ENCODE results near the gene PODN.

The PODN gene

GRCh38 chr1:53057127-53057526, 4.9 kb upstream of the PODN start:
- no peak for DNase-seq

GRCh38 chr1:53060579-53060978, 1.4 kb upstream of the PODN start:
- DNase-seq = no peak

GRCh38 chr1:53061123-53061858, 722 bp upstream of the PODN start:
- DNase-seq = no peak

GRCh38 chr1:53062708-53063591, 937 bp downstream of the PODN start:
- DNase-seq = no peak

GRCh38 chr1:53063744-53064515, 1.9 kb downstream of the PODN start:
- DNase-seq = no peak

- DNase-seq = no peak
Observed at GRCh38 chr1:53065391-53065790, 3.4 kb downstream of the PODN start.

GRCh38 chr1:53066488-53066887, 4.5 kb downstream of the PODN start:
- no peak for DNase-seq

- DNase-seq = no peak
Observed at GRCh38 chr1:53066891-53067738, 5.1 kb downstream of the PODN start.

GRCh38 chr1:53067886-53068285, 5.9 kb downstream of the PODN start:
- DNase-seq = no peak

GRCh38 chr1:53068314-53069099, 6.5 kb downstream of the PODN start:
- no peak for DNase-seq

- no peak for DNase-seq
Observed at GRCh38 chr1:53069265-53069662, 7.3 kb downstream of the PODN start.

GRCh38 chr1:53069663-53070327, 7.8 kb downstream of the PODN start:
- no peak for DNase-seq

GRCh38 chr1:53070621-53071020, 8.6 kb downstream of the PODN start:
- no peak for DNase-seq

GRCh38 chr1:53071167-53071865, 9.3 kb downstream of the PODN start:
- no peak for DNase-seq

- DNase-seq = no peak
Observed at GRCh38 chr1:53071915-53072314, 9.9 kb downstream of the PODN start.

- no peak for DNase-seq
Observed at GRCh38 chr1:53073287-53073686, 11.3 kb downstream of the PODN start.

GRCh38 chr1:53073868-53074311, 11.9 kb downstream of the PODN start:
- DNase-seq = no peak

GRCh38 chr1:53074313-53075154, 12.5 kb downstream of the PODN start:
- DNase-seq = no peak

- DNase-seq = no peak
Observed at GRCh38 chr1:53075206-53075605, 13.2 kb downstream of the PODN start.
